Endothelial cell of umbilical vein (primary cell): ENCODE measurements around the gene RASA4.
"Not testable (repeated sequence)": the region's sequence is repeated elsewhere in the genome, so short reads cannot be mapped to it uniquely, and the experiment has no call there.

ENCODE experiments used
- EZH2 ChIP-seq: IDR thresholded peaks from 2 replicates; pipeline ENCODE4 v1.6.1; 2012; ENCODE audit warnings: borderline replicate concordance, low read depth, mild to moderate bottlenecking, moderate library complexity, low read length, inconsistent platforms; ENCODE audit not compliant: severe bottlenecking
- GATA2 ChIP-seq: IDR thresholded peaks from 2 replicates; pipeline ENCODE4 v1.7.0; 2011; ENCODE audit warnings: low read depth, mild to moderate bottlenecking, moderate library complexity, mixed read lengths, low read length; ENCODE audit not compliant: insufficient read length, insufficient read depth
- MYC ChIP-seq: IDR thresholded peaks from one replicate; pipeline ENCODE4 v1.6.1; 2011; ENCODE audit warnings: mild to moderate bottlenecking, low read depth, low read length
- POLR2A ChIP-seq: IDR thresholded peaks from 2 replicates; pipeline ENCODE4 v1.6.1; 2012; ENCODE audit warnings: low read depth, mild to moderate bottlenecking, control low read depth, low read length
- POLR2AphosphoS5 ChIP-seq: IDR thresholded peaks from 2 replicates; pipeline ENCODE4 v1.6.1; 2012; ENCODE audit warnings: low read depth, mild to moderate bottlenecking, control low read depth, low read length, moderate library complexity; ENCODE audit not compliant: insufficient read depth
- TF ChIP-seq, protein P1 (sequence below), 2 donors: IDR thresholded peaks; 1 replicate in 1 of 2; 2 replicates in 1 of 2; pipeline ENCODE4 v1.5.1; 2011; ENCODE audit warnings: low read length in 2 of 2, mild to moderate bottlenecking in 2 of 2, moderate library complexity in 2 of 2, control low read depth in 1 of 2, inconsistent platforms in 1 of 2, low read depth in 1 of 2; ENCODE audit not compliant: insufficient read depth in 1 of 2; ENCODE audit errors: extremely low read depth in 1 of 2

DNA sequence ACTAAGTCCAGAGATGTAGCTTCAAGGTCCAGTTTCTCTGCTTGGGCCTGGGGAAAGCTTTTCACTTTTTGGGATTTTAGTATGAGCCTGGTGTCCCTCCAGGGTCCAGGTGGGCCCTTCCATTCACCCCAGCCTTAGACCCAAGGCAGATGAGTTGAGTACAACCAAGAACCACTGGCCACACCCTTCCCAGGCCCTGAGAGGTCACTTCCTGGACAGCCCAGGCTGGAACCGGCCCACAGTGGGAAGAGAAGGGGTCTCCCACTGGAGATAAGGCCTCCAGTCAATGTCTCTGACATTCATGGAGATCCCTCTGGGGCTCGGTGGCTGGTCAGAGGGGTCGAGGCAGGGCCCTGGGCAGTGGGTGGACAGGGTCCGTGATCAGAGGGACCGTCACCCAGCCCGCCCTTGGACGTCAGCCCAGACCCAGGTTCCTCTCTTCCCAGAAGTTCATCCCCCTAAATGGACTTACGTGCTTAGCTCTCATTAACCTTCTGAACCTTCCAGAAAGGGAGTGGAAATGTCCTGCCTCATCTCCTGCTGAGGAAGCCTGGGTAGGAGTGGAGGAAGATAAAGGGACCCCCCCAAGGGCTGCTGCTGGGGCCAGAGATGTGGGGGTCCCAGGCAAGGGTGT, 10.8 kb upstream of the RASA4 start:
- not testable (repeated sequence) for TF ChIP-seq MYC, EZH2, POLR2A, POLR2AphosphoS5, GATA2
- TF ChIP-seq, protein P1, sequence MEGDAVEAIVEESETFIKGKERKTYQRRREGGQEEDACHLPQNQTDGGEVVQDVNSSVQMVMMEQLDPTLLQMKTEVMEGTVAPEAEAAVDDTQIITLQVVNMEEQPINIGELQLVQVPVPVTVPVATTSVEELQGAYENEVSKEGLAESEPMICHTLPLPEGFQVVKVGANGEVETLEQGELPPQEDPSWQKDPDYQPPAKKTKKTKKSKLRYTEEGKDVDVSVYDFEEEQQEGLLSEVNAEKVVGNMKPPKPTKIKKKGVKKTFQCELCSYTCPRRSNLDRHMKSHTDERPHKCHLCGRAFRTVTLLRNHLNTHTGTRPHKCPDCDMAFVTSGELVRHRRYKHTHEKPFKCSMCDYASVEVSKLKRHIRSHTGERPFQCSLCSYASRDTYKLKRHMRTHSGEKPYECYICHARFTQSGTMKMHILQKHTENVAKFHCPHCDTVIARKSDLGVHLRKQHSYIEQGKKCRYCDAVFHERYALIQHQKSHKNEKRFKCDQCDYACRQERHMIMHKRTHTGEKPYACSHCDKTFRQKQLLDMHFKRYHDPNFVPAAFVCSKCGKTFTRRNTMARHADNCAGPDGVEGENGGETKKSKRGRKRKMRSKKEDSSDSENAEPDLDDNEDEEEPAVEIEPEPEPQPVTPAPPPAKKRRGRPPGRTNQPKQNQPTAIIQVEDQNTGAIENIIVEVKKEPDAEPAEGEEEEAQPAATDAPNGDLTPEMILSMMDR (IDR thresholded peaks at IDR 0.05; ENCODE audit: extremely low read depth in 1 of 2, insufficient read depth in 1 of 2, low read depth in 1 of 2, low read length in 2 of 2) = not testable (repeated sequence)
